ENCODE results near the gene AHDC1. TPM values are rescaled to one million over a fixed set of nuclear protein-coding genes. Genes with fewer than 3 reads are reported as not detected.

Gene AHDC1
- total and polyA plus RNA-seq, 12 donors: 17.0 to 53.1 (median 40.7) TPM

DNA sequence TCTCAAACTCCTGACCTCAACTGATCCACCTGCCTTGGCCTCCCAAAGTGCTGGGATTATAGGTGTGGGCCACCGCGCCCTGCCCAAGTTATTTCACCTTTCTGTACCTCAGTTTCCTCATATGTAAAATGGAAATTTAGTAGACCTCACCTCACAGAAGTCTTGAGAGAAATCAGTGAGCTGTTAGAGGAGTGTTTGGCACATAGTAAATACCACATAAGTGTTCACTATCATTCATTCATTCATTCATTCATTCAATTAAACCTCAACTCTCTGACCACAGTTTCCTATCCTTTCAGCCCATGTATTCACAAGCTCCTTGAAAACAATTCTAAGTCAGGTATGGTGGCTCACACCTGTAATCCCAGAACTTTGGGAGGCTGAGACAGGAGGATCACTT, 34.9 kb upstream of the AHDC1 start:
- Histone ChIP-seq H3K36me3 (no peaks in the 10 kb centered on the region), H3K4me3 (no peak overlapping the region), H3K27ac (no peak overlapping the region), H3K27me3 (peaks cover 0 to 8% (median 0%) of the 10 kb centered on the region in 7 donors), H3K9me3 (no peaks in the 10 kb centered on the region), H3K4me1 (peaks cover 0 to 47% (median 8%) of the 10 kb centered on the region in 9 donors)
- DNase-seq (no peak), ATAC-seq (no peak)
- intact Hi-C loops (cut with DNase I): no loop called here
- TF ChIP-seq, protein P1, sequence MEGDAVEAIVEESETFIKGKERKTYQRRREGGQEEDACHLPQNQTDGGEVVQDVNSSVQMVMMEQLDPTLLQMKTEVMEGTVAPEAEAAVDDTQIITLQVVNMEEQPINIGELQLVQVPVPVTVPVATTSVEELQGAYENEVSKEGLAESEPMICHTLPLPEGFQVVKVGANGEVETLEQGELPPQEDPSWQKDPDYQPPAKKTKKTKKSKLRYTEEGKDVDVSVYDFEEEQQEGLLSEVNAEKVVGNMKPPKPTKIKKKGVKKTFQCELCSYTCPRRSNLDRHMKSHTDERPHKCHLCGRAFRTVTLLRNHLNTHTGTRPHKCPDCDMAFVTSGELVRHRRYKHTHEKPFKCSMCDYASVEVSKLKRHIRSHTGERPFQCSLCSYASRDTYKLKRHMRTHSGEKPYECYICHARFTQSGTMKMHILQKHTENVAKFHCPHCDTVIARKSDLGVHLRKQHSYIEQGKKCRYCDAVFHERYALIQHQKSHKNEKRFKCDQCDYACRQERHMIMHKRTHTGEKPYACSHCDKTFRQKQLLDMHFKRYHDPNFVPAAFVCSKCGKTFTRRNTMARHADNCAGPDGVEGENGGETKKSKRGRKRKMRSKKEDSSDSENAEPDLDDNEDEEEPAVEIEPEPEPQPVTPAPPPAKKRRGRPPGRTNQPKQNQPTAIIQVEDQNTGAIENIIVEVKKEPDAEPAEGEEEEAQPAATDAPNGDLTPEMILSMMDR (IDR thresholded peaks at IDR 0.05): no peak
- WGBS, 2 donors: 96 to 100% methylated on average over 2 of the region's 2 CpGs

DNA sequence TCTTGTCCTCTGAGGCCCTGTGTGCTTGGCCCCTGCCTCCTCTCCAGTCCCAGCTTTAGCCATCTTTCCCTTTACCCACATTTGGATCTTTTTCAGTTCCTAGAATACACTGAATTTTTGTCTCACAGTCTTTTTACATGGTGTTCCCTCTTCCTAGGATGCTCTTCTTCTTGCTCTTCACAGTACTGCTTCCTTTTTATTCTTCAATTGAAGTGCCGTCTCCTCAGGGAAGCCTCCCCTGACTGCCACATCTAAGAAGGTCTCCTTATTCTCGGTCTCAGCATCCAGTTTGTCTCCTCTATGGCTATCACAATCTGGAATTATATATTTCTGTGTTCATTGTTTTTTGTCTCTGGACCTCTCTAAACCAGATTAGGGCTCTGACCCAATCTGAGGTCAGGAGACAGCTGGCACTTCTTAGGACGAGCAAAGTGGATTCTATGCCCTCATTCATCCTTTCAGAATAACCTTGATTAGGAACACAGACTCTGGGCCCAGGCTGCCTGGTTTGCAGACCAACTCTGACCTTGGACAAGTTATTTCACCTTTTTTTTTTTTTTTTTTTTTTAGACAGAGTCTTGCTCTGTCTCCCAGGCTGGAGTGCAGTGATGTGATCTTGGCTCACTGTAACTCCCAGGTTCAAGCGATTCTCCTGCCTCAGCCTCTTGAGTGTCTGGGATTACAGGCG, 34.2 kb upstream of the AHDC1 start:
- H3K27me3 ChIP-seq: peaks cover 0 to 14% (median 0%) of the 10 kb centered on the region in 7 donors
- no peak for DNase-seq
- H3K9me3 ChIP-seq: no peaks in the 10 kb centered on the region
- H3K27ac ChIP-seq: no peak overlapping the region
- intact Hi-C loops (cut with DNase I): no loop called here
- TF ChIP-seq, protein P1 (IDR thresholded peaks at IDR 0.05): no peak
- 57 to 58% methylated on average over 5 of the region's 5 CpGs for WGBS, 2 donors
- H3K4me1 ChIP-seq: peaks cover 2 to 48% (median 14%) of the 10 kb centered on the region in 9 donors
- no peak overlapping the region for H3K4me3 ChIP-seq
- ATAC-seq: no peak
- H3K36me3 ChIP-seq: no peaks in the 10 kb centered on the region

DNA sequence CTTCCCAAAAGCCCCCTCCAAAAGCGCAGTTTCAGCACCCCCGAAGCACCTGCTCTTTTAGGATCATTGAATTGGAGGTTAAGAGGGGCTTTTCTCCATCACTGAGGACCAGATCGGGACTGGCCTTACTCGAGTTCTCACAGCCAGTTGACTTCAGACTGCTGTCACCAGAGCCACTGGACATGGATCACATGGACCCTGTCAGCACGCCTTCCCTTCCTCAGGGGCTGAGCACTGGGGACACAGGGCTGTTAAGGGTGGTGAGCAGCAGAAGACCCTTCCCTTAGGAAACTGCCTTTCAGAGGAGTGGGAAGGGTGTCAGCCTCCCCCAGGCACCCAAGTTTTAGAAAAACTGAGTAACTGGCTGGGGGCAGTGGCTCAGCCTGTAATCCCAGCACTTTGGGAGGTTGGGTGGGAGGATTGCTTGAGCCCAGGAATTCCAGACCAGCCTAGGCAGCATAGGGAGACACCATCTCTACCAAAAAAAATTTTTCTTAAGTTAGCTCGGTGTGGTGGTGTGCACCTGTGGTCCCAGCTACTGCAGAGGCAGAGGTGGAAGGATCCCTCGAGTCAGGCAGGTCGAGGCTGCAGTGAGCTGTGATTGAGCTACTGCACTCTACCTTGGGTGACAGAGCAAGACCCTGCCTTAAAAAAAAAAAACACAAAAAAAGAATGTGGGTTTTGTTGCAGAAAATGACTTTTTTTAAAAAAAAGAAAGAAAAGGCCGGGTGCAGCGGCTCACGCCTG, 31.6 kb upstream of the AHDC1 start:
- intact Hi-C loops (cut with DNase I): no loop called here
- DNase-seq: no peak
- TF ChIP-seq, protein P1 (IDR thresholded peaks at IDR 0.05): no peak
- Histone ChIP-seq H3K4me1 (peaks cover 11 to 75% (median 40%) of the 10 kb centered on the region in 9 donors), H3K9me3 (no peaks in the 10 kb centered on the region), H3K4me3 (peak overlapping the region in 5 of 10 donors; percentile 48 to 65 (median 60)), H3K27me3 (peaks cover 0 to 14% (median 0%) of the 10 kb centered on the region in 7 donors), H3K27ac (peak overlapping the region in 9 of 10 donors; percentile 34 to 93 (median 84)), H3K36me3 (no peaks in the 10 kb centered on the region)
- WGBS, 2 donors: 83 to 86% methylated on average over 11 of the region's 11 CpGs
- ATAC-seq: no peak

DNA sequence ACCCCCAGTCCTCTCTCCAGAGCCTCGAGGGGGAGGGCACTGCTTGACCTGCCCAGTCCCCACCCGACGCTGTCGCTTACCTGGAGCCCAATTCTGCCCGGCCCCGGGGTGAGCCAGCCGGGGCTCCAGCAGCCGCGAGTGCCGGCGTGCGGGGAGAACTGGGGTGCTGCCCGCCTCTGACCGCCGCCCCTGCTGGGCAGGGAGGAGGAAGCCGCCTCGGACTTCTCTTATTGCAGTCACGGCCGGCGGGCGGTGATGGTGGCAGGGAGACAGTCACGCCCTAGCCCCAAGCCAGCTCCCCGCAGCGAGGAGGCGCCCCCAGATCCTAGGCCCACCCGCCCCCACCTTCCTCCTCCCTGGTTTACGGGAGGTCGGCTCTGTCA, 31.0 kb upstream of the AHDC1 start, which contains the start of gene FGR:
Gene FGR (minus strand): TSS at position 201 of the 383 bp plus-strand sequence. CDS start 11,269 bp downstream, outside the sequence.
- ATAC-seq (peak in 6 of 8 donors; percentile 1 to 23 (median 8)), DNase-seq (no peak)
- H3K9me3 ChIP-seq: no peaks in the 10 kb centered on the region
- WGBS, 2 donors: 36 to 53% methylated on average over 21 to 28 of the region's 28 CpGs
- intact Hi-C loops (cut with DNase I): no loop called here
- peaks cover 16 to 80% (median 46%) of the 10 kb centered on the region in 9 donors for H3K4me1 ChIP-seq
- H3K36me3 ChIP-seq: no peaks in the 10 kb centered on the region
- peaks cover 0 to 14% (median 0%) of the 10 kb centered on the region in 7 donors for H3K27me3 ChIP-seq
- TF ChIP-seq, protein P1 (IDR thresholded peaks at IDR 0.05): no peak
- peak within 1 kb of the TSS; percentile 72 to 93 (median 85) for H3K27ac ChIP-seq
- peak within 1 kb of the TSS; percentile 31 to 65 (median 58) for H3K4me3 ChIP-seq
